ENCODE measurements around the gene RBP5. TPM values are rescaled to one million over a fixed set of nuclear protein-coding genes. Genes with fewer than 3 reads are reported as not detected.

The RBP5 gene
- total and polyA plus RNA-seq, 9 of the 15 experiments (the other 6 are each of a cell fraction or from before 2014, with no cell fraction given), result 8.6 to 22.5 (median 11.4) TPM

- TF ChIP-seq E2F8 (IDR thresholded peaks at IDR 0.05; ENCODE audit: low read depth, partially characterized antibody) (no peak), KLF1 (tag; IDR thresholded peaks at IDR 0.05) (no peak), DIDO1 (tag; IDR thresholded peaks at IDR 0.05; ENCODE audit: low read depth) (no peak), CCAR2 (IDR thresholded peaks at IDR 0.05; ENCODE audit: low read depth, low read length) (no peak), CREBBP (IDR thresholded peaks at IDR 0.05; ENCODE audit: low read depth, low read length) (no peak), OTX1 (CRISPR knock-in tag; IDR thresholded peaks at IDR 0.05) (no peak), ILF3 (IDR thresholded peaks at IDR 0.05; ENCODE audit: borderline replicate concordance) (no peak), CBX8 (IDR thresholded peaks at IDR 0.05; ENCODE audit: borderline replicate concordance, extremely low read depth, low read depth, low read length, poor library complexity, severe bottlenecking) (no peak), PYGO2 (tag; IDR thresholded peaks at IDR 0.05) (no peak), CHCHD3 (CRISPR knock-in tag; IDR thresholded peaks at IDR 0.05) (no peak), MEF2A (IDR thresholded peaks at IDR 0.05; ENCODE audit: control insufficient read depth, low read depth, low read length) (no peak), ZNF431 (CRISPR knock-in tag; IDR thresholded peaks at IDR 0.05) (no peak), SRSF9 (IDR thresholded peaks at IDR 0.05; ENCODE audit: borderline replicate concordance, low read depth, low read length) (no peak), FOXJ2 (tag; IDR thresholded peaks at IDR 0.05) (no peak), SMARCA4 (IDR thresholded peaks at IDR 0.05) (peak; percentile 81), MEF2D (tag; conservative IDR thresholded peaks at IDR 0.05; ENCODE audit: low read depth) (no peak), COPS2 (conservative IDR thresholded peaks at IDR 0.05) (no peak), MNT (conservative IDR thresholded peaks at IDR 0.05) (peak in 1 of 2 experiments; percentile 41; a peak in 1 of 4 replicates), KLF13 (tag; IDR thresholded peaks at IDR 0.05; ENCODE audit: borderline replicate concordance, low read depth) (no peak), XRCC3 (IDR thresholded peaks at IDR 0.05) (no peak), UBTF (IDR thresholded peaks at IDR 0.05; ENCODE audit: borderline replicate concordance in 1 of 2, low read depth in 2 of 2, low read length in 2 of 2) (peak in 1 of 2 experiments; percentile 61; a peak in 1 of 4 replicates)
Observed at GRCh38 chr12:7122811-7123769, 5.6 kb downstream of the RBP5 start (continued).
